ENCODE measurements around the gene MAST4. TPM values are rescaled to one million over a fixed set of nuclear protein-coding genes. Genes with fewer than 3 reads are reported as not detected.

The MAST4 gene
- total and polyA plus RNA-seq, 4 donors, result 3.7 to 9.5 (median 6.5) TPM

DNA sequence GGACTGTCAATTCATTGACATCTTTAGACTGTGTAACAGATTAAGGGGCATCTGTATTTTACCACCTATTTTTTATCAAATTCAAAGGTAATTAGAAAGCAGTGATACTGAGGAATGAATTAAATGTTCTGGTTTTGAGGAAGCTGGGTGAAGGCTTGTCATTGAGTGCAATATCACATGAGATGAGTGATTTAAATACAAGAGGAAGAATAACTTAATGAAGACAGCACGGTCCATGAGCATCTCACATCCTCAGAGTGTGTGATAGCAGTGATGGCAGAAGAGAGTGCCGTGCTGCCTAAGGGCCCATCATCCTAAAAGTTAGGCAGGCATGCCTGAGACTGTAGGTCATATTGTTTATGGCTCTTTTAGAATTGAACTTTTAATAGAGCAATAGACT, 263.3 kb downstream of the MAST4 start:
- no peaks in the 10 kb centered on the region for H3K27me3 ChIP-seq (ENCODE audit: control insufficient read depth in 4 of 4, insufficient read depth in 4 of 4, low read length in 3 of 4)
- no peak overlapping the region for H3K27ac ChIP-seq (ENCODE audit: low read depth in 1 of 2, low read length in 2 of 2)
- H3K4me1 ChIP-seq (ENCODE audit: control insufficient read depth in 4 of 4, insufficient read depth in 4 of 4, low read length in 3 of 4), result no peaks in the 10 kb centered on the region
- H3K36me3 ChIP-seq (ENCODE audit: control insufficient read depth in 4 of 4, insufficient read depth in 3 of 4, low read depth in 1 of 4, low read length in 3 of 4), result no peaks in the 10 kb centered on the region
- no peak overlapping the region for H3K4me3 ChIP-seq (ENCODE audit: low read depth in 1 of 3, low read length in 3 of 3)
- H3K9ac ChIP-seq (ENCODE audit: low read depth in 1 of 2, low read length in 2 of 2), result no peak overlapping the region
- DNase-seq (ENCODE audit: low spot score), result no peak
- 79% methylated on average over 2 of the region's 2 CpGs for WGBS
- TF ChIP-seq YY1 (IDR thresholded peaks at IDR 0.05), result no peak
- TF ChIP-seq HNF4A (conservative IDR thresholded peaks at IDR 0.05), result no peak
- TF ChIP-seq, protein P1, sequence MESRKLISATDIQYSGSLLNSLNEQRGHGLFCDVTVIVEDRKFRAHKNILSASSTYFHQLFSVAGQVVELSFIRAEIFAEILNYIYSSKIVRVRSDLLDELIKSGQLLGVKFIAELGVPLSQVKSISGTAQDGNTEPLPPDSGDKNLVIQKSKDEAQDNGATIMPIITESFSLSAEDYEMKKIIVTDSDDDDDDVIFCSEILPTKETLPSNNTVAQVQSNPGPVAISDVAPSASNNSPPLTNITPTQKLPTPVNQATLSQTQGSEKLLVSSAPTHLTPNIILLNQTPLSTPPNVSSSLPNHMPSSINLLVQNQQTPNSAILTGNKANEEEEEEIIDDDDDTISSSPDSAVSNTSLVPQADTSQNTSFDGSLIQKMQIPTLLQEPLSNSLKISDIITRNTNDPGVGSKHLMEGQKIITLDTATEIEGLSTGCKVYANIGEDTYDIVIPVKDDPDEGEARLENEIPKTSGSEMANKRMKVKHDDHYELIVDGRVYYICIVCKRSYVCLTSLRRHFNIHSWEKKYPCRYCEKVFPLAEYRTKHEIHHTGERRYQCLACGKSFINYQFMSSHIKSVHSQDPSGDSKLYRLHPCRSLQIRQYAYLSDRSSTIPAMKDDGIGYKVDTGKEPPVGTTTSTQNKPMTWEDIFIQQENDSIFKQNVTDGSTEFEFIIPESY (IDR thresholded peaks at IDR 0.05), result no peak
- no peaks in the 10 kb centered on the region for H3K9me3 ChIP-seq (ENCODE audit: control insufficient read depth in 4 of 4, low read length in 3 of 4)

DNA sequence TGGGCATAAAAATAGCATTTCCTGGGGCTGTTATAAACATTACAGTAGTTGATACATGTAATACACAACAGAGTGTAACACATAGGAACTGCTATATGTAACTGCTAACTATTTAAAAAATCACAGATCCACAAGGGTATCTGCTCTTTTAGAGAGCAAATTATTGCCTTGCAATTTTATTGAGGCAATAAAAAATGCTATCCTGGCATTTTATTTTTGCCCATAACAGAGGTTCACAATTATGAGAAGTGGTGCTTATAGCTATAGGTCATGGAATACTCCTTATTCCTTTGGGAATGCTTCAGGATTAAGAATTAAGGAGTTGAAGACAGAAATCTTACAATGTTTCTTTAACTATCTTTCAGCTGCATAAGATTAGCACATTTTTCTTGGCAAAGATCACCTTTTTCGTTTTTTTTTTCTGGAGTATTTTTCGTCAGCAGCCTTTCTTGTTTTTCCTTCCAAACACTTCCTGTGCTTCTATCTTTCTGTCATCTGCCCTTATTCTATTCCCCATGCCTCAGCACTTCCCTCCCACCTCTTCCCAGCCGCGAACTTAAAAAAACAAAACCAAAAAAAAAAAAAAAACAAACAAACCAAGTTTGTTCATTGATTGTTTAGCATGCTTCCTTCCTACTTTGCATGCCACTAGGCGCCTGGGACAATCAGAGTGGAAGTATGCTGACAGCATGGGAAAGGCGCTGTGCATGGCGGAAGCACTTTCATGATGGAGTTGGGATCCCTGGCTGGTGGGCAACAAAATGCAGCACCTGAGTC, 264.2 kb downstream of the MAST4 start:
- H3K9ac ChIP-seq (ENCODE audit: low read depth in 1 of 2, low read length in 2 of 2), result no peak overlapping the region
- H3K36me3 ChIP-seq (ENCODE audit: control insufficient read depth in 4 of 4, insufficient read depth in 3 of 4, low read depth in 1 of 4, low read length in 3 of 4), result no peaks in the 10 kb centered on the region
- no peaks in the 10 kb centered on the region for H3K27me3 ChIP-seq (ENCODE audit: control insufficient read depth in 4 of 4, insufficient read depth in 4 of 4, low read length in 3 of 4)
- no peaks in the 10 kb centered on the region for H3K9me3 ChIP-seq (ENCODE audit: control insufficient read depth in 4 of 4, low read length in 3 of 4)
- TF ChIP-seq, protein P2, sequence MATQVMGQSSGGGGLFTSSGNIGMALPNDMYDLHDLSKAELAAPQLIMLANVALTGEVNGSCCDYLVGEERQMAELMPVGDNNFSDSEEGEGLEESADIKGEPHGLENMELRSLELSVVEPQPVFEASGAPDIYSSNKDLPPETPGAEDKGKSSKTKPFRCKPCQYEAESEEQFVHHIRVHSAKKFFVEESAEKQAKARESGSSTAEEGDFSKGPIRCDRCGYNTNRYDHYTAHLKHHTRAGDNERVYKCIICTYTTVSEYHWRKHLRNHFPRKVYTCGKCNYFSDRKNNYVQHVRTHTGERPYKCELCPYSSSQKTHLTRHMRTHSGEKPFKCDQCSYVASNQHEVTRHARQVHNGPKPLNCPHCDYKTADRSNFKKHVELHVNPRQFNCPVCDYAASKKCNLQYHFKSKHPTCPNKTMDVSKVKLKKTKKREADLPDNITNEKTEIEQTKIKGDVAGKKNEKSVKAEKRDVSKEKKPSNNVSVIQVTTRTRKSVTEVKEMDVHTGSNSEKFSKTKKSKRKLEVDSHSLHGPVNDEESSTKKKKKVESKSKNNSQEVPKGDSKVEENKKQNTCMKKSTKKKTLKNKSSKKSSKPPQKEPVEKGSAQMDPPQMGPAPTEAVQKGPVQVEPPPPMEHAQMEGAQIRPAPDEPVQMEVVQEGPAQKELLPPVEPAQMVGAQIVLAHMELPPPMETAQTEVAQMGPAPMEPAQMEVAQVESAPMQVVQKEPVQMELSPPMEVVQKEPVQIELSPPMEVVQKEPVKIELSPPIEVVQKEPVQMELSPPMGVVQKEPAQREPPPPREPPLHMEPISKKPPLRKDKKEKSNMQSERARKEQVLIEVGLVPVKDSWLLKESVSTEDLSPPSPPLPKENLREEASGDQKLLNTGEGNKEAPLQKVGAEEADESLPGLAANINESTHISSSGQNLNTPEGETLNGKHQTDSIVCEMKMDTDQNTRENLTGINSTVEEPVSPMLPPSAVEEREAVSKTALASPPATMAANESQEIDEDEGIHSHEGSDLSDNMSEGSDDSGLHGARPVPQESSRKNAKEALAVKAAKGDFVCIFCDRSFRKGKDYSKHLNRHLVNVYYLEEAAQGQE (IDR thresholded peaks at IDR 0.05), result no peak
- TF ChIP-seq, protein P3, sequence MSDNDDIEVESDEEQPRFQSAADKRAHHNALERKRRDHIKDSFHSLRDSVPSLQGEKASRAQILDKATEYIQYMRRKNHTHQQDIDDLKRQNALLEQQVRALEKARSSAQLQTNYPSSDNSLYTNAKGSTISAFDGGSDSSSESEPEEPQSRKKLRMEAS (IDR thresholded peaks at IDR 0.05), result no peak
- TF ChIP-seq FOXA1 (IDR thresholded peaks at IDR 0.05) (no peak), EGR1 (IDR thresholded peaks at IDR 0.05; ENCODE audit: low read depth in 2 of 2) (no peak), RXRA (IDR thresholded peaks at IDR 0.05) (no peak), SP1 (IDR thresholded peaks at IDR 0.05) (no peak), FOXA2 (IDR thresholded peaks at IDR 0.05) (no peak), HNF4A (conservative IDR thresholded peaks at IDR 0.05) (no peak), JUND (IDR thresholded peaks at IDR 0.05) (no peak), TAF1 (conservative IDR thresholded peaks at IDR 0.05) (no peak), HNF4G (IDR thresholded peaks at IDR 0.05) (no peak), GABPA (IDR thresholded peaks at IDR 0.05 in 1 of 2, conservative IDR thresholded peaks at IDR 0.05 in 1 of 2) (no peak), YY1 (IDR thresholded peaks at IDR 0.05) (no peak), RAD21 (IDR thresholded peaks at IDR 0.05) (no peak)
- TF ChIP-seq, protein P4, sequence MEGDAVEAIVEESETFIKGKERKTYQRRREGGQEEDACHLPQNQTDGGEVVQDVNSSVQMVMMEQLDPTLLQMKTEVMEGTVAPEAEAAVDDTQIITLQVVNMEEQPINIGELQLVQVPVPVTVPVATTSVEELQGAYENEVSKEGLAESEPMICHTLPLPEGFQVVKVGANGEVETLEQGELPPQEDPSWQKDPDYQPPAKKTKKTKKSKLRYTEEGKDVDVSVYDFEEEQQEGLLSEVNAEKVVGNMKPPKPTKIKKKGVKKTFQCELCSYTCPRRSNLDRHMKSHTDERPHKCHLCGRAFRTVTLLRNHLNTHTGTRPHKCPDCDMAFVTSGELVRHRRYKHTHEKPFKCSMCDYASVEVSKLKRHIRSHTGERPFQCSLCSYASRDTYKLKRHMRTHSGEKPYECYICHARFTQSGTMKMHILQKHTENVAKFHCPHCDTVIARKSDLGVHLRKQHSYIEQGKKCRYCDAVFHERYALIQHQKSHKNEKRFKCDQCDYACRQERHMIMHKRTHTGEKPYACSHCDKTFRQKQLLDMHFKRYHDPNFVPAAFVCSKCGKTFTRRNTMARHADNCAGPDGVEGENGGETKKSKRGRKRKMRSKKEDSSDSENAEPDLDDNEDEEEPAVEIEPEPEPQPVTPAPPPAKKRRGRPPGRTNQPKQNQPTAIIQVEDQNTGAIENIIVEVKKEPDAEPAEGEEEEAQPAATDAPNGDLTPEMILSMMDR (IDR thresholded peaks at IDR 0.05; ENCODE audit: low read depth, low read length, missing input control), result no peak
- TF ChIP-seq, protein P1 (IDR thresholded peaks at IDR 0.05), result no peak
- DNase-seq (ENCODE audit: low spot score), result no peak
- WGBS, result 33% methylated on average over 7 of the region's 7 CpGs
- H3K4me1 ChIP-seq (ENCODE audit: control insufficient read depth in 4 of 4, insufficient read depth in 4 of 4, low read length in 3 of 4), result no peaks in the 10 kb centered on the region
- no peak overlapping the region for H3K4me3 ChIP-seq (ENCODE audit: low read depth in 1 of 3, low read length in 3 of 3)
- no peak overlapping the region for H3K27ac ChIP-seq (ENCODE audit: low read depth in 1 of 2, low read length in 2 of 2)

All from liver (tissue), 9 donors.